M059J (cell line): ENCODE measurements around the gene ENDOV. TPM values are rescaled to one million over a fixed set of nuclear protein-coding genes. Genes with fewer than 3 reads are reported as not detected.
A peak's percentile ranks its signal among the peaks of the same experiment; 100 is the strongest.
"Not testable (repeated sequence)": the region's sequence is repeated elsewhere in the genome, so short reads cannot be mapped to it uniquely, and the experiment has no call there.

Experiments used
- DNase-seq: peaks from one replicate; pipeline ENCODE4 v3.0.0-alpha.2; 2012; ENCODE audit warnings: low read depth
- total RNA-seq: library from RNA; depleted of rRNA; stranded (reverse); fragments of >200 nt; shearing (Covaris generic); gene quantifications from 2 replicates; pipeline ENCODE4 v1.2.3, GENCODE V29; 2014

ENDOV gene
- total RNA-seq, 1 experiment from 2014 or later = 18.8 TPM

- DNase-seq = no peak
These were observed 26.8 kb upstream of the ENDOV start for GRCh38 chr17:80388175-80388574.

DNA sequence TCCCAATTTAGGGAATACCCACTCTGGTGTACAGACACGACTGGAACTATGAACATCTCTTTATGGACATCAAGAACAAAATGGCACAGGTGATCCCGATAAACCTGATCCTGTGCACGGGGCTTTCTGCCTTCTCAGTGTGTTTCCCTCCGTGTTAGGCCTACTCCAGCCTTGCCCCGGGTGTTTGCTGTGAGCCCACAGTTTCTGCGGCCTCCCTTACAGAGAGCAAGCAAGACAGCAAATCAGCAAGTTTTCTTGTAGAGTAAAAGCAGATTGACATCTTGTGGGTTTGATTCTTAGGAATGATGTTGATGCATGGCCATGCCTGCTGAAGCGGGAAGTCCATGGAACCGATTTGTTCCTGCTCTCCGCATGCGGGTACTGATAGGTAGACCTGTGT is 26.4 kb upstream of the ENDOV start:
- no peak for DNase-seq

GRCh38 chr17:80389011-80389995 is 25.7 kb upstream of the ENDOV start:
- DNase-seq = no peak

GRCh38 chr17:80393241-80393890 is 21.6 kb upstream of the ENDOV start:
- DNase-seq = no peak

- no peak for DNase-seq
These were observed 21.0 kb upstream of the ENDOV start for GRCh38 chr17:80393961-80394360.

DNA sequence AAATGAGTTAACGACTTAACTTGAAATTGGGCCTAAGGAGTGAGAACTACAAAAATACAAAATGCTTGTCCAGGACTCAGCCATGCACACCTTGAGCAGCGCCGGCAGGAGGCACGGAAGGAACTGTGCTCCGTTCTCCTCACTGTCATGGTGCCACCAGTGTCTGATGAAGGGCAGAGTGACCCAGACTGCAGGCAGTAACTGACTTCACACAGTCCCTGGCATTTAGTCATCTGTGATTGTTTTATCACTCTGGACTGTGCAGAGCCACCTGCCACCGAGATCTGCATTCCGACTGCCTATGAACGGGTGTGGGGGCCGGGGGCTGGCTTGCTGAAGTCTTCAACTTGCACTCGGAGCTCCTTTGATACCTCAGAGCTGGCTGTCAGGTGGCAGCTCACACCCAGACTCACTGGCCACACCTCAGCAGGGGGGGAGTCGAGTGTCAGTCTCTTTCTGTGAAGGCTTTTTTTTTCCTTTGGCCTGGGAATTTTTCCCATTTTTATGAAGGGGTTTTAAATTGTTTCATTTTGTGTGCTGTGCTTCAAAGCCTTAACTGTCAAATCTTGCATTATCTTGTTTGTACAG is 20.2 kb upstream of the ENDOV start:
- no peak for DNase-seq

DNA sequence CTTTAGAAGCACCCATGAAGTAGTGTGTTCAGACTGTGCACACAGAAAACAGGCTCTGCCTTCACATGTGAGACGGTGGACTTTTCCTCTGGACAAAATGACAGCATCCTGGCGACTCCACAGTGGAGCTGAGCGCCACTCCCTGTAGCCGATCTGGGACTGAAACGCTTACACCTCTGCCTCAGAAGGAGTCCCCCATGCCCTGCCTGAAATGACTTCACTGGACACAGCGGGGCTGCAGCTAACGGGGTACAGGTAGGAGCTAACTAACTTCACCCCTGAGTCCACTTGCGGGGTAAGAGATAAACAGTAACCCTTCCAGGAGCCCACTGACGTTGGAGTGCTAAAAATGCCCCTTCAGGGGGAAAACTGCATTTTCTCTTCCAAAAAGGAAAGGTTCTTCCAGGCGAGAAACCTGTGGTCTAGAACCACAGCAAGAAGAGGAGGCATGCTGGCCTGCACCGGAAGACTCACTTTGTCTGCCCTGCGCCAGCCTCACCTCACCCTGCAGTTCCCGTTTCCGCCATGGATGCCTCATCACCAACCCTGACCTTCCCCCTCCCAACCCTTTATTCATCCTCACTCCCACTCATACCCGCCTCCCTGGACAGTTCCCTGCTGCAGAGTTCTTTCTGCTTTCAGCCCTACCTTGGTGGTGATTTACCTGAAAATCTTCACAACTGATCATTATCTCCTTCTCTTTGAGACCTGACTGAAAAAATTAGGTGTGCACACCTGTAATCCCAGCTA is 19.4 kb upstream of the ENDOV start:
- peak; percentile 11 for DNase-seq

DNA sequence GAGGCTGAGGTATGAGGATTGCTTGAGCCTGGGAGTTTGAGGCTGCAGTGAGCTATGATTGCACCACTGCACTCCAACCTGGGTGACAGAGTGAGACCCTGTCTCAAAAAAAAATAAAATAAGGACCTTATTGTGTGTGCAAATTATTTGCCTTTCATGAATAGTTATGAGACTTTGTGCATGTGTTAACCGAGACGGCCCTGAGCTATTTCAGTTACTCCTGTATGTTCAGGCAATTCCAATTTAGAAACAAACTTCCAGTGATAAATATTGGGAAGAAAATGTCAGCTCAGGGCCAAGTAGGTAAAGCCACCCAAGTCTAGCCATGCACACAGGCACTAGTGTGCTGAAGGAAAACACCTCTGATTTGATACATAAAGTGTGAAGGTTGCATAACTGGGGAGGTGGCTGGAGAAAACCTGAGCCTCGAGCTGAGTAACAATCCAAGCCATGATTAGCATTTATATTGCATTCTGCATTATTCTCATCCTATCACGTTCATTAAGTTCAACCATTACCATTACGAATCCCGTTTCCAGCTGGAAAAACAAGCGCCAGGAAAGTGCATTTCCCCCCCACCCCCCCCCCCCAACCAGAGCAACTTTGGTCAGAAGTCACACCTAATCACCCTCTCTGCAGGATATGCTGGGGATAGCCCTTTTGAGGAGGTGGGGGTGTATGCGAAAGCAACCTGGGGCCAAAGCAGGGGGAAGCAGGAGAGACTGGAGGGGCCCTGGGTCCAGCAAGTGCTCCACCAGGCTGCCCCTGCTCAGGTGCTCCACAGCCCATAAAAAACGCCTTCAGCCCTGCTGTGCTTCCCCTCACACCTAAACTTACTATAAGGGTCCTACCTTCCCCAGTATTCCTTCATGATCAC is 18.6 kb upstream of the ENDOV start:
- no peak for DNase-seq

DNA sequence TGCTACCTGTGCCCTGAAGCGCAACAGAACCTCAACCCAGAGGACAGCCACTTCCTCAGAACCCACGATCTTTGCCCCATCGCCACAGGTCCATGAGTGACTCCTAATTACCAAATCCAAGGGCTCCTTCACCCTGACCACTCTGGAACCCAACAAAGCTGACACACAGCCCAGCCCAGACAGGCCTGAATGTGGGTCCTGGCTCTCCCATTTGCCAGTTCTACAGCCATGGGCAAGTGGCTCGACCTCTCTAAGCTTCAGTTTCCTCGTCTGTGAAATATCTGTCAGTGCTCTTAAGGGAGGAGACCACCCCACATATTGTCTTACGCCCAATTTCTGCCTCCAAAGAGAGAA is 18.0 kb upstream of the ENDOV start:
- no peak for DNase-seq

GRCh38 chr17:80397686-80398085 is 17.3 kb upstream of the ENDOV start:
- no peak for DNase-seq

- not testable (repeated sequence) for DNase-seq
These were observed 13.9 kb upstream of the ENDOV start for GRCh38 chr17:80401086-80401485.

DNA sequence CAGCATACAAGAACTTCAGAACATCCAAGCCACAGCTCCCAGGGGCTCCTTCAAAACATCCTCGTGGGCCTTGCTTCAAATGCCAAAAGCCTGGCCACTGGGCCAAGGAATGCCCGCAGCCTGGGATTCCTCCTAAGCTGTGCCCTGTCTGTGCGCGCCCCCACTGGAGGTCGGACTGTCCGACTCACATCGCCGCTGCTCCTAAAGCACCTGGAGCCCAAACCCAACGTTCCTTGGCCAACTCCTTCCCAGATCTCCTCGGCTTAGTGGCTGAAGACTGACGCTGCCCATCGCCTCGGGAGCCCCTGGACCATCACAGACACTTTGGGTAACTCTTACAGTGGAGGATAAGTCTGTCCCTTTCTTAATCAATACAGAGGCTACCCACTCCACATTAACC is 12.9 kb upstream of the ENDOV start:
- not testable (repeated sequence) for DNase-seq

DNA sequence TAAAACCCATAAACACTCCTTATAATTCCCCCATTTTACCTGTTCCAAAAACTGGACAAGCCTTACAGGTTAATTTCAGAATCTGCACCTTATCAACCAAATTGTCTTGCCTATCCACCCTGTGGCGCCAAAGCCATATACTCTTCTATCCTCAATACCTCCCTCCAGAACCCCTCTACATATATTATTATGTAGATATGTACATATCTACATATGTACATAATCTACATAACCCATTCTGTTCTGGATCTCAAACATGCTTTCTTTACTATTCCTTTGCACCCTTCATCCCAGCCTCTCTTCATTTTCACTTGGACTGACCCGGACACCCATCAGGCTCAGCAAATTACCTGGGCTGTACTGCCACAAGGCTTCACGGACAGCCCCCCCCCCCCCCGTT is 12.0 kb upstream of the ENDOV start:
- DNase-seq = no peak

DNA sequence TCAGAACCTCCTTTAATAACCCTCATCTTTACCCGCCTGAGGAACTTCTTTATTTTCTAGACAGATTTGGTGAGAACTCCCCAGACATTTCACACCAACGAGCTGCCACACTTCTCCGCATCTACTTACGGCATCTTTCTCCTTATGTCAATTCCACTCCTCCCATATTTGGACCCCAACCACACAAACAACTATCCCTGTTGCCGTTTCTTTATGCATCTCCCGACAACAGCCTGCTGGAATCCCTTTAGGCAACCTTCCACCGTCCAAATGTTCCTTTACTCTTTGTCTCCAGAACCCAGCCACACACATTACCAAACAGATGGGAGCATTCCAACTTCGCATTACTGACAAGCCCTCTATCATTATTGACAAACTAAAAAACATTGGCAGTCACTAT is 8.8 kb upstream of the ENDOV start:
- DNase-seq = no peak

GRCh38 chr17:80407917-80408316 is 7.0 kb upstream of the ENDOV start:
- not testable (repeated sequence) for DNase-seq

DNA sequence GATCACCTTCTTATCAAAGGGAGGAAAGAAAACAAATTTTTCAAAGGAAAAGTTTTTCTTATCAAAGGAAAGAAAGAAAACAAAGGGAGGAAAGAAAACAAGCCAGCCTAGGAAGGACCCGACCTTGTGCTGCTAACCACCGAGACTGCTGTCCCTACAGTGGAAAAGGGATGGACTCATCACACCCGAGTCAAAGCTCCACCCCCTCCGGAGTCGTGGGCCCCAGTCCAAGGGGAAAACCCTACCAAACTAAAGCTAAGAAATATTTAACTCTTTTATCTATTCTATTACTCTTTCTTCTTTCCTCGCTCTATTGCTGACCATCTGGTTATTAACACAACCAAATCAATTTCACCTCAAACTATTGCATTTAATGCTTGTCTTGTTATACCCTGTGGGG is 6.1 kb upstream of the ENDOV start:
- no peak for DNase-seq

GRCh38 chr17:80409626-80410025 is 5.3 kb upstream of the ENDOV start:
- no peak for DNase-seq

DNA sequence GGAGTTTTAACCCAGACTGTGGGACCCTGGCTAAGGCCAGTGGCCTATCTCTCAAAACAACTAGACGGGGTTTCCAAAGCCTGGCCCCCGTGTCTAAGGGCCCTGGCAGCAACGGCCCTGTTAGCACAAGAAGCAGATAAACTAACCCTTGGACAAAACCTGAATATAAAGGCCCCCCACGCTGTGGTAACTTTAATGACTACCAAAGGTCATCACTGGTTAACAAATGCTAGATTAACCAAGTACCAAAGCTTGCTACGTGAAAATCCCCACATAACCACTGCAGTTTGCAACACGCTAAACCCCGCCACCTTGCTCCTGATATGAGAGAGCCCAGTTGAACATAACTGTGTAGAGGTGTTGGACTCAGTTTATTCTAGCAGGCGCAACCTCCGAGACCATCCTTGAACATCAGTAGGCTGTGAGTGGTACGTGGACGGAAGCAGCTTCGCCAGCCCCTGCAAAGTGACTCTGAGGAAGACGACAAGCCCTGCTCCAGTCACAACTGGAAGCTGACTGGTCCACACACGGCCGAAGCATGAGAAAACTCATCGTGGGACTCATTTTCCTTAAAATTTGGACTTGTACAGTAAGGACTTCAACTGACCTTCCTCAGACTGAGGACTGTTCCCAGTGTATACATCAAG is 4.4 kb upstream of the ENDOV start:
- DNase-seq = not testable (repeated sequence)

GRCh38 chr17:80413771-80414507 is 1.0 kb upstream of the ENDOV start:
- DNase-seq = no peak

- DNase-seq = peak; percentile 24
These were observed 512 bp upstream of the ENDOV start for GRCh38 chr17:80414508-80414802.
